AML-193 (cell line): ENCODE data around the gene STAMBPL1.
"Not testable (repeated sequence)": the region's sequence is repeated elsewhere in the genome, so short reads cannot be mapped to it uniquely, and the experiment has no call there.

Source experiments
- DNase-seq, 2 experiments: peaks; one replicate each; lab custom pipeline; 2025; lab: John Stamatoyannopoulos, UW

The STAMBPL1 gene

GRCh38 chr10:88920986-88921593, 41.0 kb downstream of the STAMBPL1 start:
- no peak for DNase-seq

GRCh38 chr10:88922041-88922440, 42.0 kb downstream of the STAMBPL1 start:
- no peak for DNase-seq

GRCh38 chr10:88923520-88923919, 43.5 kb downstream of the STAMBPL1 start:
- no peak for DNase-seq

GRCh38 chr10:88926566-88927415, 46.7 kb downstream of the STAMBPL1 start:
- peak; percentile 61 to 66 for DNase-seq

- no peak for DNase-seq
Measured at GRCh38 chr10:88927416-88927690, 47.3 kb downstream of the STAMBPL1 start.

- DNase-seq = no peak
Measured at GRCh38 chr10:88928254-88928653, 48.2 kb downstream of the STAMBPL1 start.

- no peak for DNase-seq
Measured at GRCh38 chr10:88931548-88931947, 51.5 kb downstream of the STAMBPL1 start.

- DNase-seq = not testable (repeated sequence)
Measured at GRCh38 chr10:88932029-88932428, 52.0 kb downstream of the STAMBPL1 start.

- DNase-seq = peak; percentile 73 to 77
Measured at GRCh38 chr10:88932539-88933256, 52.7 kb downstream of the STAMBPL1 start.

GRCh38 chr10:88933564-88933963, 53.5 kb downstream of the STAMBPL1 start:
- DNase-seq = no peak

GRCh38 chr10:88934900-88935672, 55.0 kb downstream of the STAMBPL1 start:
- peak; percentile 75 to 77 for DNase-seq

GRCh38 chr10:88936656-88937055, 56.6 kb downstream of the STAMBPL1 start:
- no peak for DNase-seq

- no peak for DNase-seq
Measured at GRCh38 chr10:88938039-88938438, 58.0 kb downstream of the STAMBPL1 start.

GRCh38 chr10:88938938-88939337, 58.9 kb downstream of the STAMBPL1 start:
- no peak for DNase-seq

- DNase-seq = no peak
Measured at GRCh38 chr10:88941026-88941425, 61.0 kb downstream of the STAMBPL1 start.

- DNase-seq = no peak
Measured at GRCh38 chr10:88943778-88944177, 63.7 kb downstream of the STAMBPL1 start.

- DNase-seq = no peak
Measured at GRCh38 chr10:88944813-88945212, 64.8 kb downstream of the STAMBPL1 start.

- no peak for DNase-seq
Measured at GRCh38 chr10:88946200-88946599, 66.2 kb downstream of the STAMBPL1 start.

- DNase-seq = no peak
Measured at GRCh38 chr10:88946965-88947590, 67.0 kb downstream of the STAMBPL1 start.

GRCh38 chr10:88949051-88949450, 69.0 kb downstream of the STAMBPL1 start:
- no peak for DNase-seq

GRCh38 chr10:88949912-88950837, 70.1 kb downstream of the STAMBPL1 start:
- peak in 1 of 2 experiments; percentile 23 for DNase-seq
